Activated CD8-positive, alpha-beta T cell treated with anti-CD3 and anti-CD28 coated beads for 36 hours (primary cell): ENCODE data around the gene XXYLT1. TPM values are rescaled to one million over a fixed set of nuclear protein-coding genes. Genes with fewer than 3 reads are reported as not detected.
A peak's percentile ranks its signal among the peaks of the same experiment; 100 is the strongest.

Experiments
- ATAC-seq: fragments of 200-7000 bp; cut with Tn5 transposase; one replicate; pipeline ENCODE4 v1.10.0; 2021; ENCODE audit warnings: mild to moderate bottlenecking, moderate library complexity
- CTCF ChIA-PET: fragments of 350-600 bp; sonication (Branson Sonifier 250); formaldehyde crosslinking; loops from one replicate; lab custom pipeline; 2021; ENCODE audit warnings: antibody characterized with exemption; lab: Charles Lee
- POLR2A ChIA-PET: fragments of 350-600 bp; sonication (Branson Sonifier 250); formaldehyde crosslinking; loops from one replicate; lab custom pipeline; 2021; ENCODE audit warnings: antibody characterized with exemption; lab: Charles Lee
- DNase-seq: peaks from one replicate; pipeline ENCODE4 v3.0.0-alpha.2; 2020
- H3K27ac Mint-ChIP-seq: one replicate; pipeline ENCODE4 v1.8.0; 2021; ENCODE audit warnings: mild to moderate bottlenecking, mixed read lengths
- H3K27me3 Mint-ChIP-seq: one replicate; pipeline ENCODE4 v1.8.0; 2021; ENCODE audit warnings: mixed read lengths
- H3K36me3 Mint-ChIP-seq: one replicate; pipeline ENCODE4 v1.8.0; 2021; ENCODE audit warnings: low read depth, mixed read lengths
- H3K4me1 Mint-ChIP-seq: one replicate; pipeline ENCODE4 v1.8.0; 2021; ENCODE audit warnings: low read depth, mixed read lengths
- H3K4me3 Mint-ChIP-seq: one replicate; pipeline ENCODE4 v1.8.0; 2021; ENCODE audit warnings: mild to moderate bottlenecking, moderate library complexity, mixed read lengths
- H3K9me3 Mint-ChIP-seq: one replicate; pipeline ENCODE4 v1.8.0; 2021; ENCODE audit warnings: mixed read lengths
- intact Hi-C: fragments of 100-400 bp; cut with micrococcal nuclease; formaldehyde crosslinking; loops from one replicate; pipeline ENCODE4 v1.10.0; 2022
- total RNA-seq, 2 experiments: library from RNA; stranded (reverse); gene quantifications; one replicate each; pipeline ENCODE4 v1.2.3, GENCODE V29; 2021
- TF ChIP-seq, protein P1 (sequence below): fragments of 200-600 bp; IDR thresholded peaks from one replicate; pipeline ENCODE4 v1.8.0; 2022; ENCODE audit warnings: antibody characterized with exemption, mild to moderate bottlenecking

Gene XXYLT1
- total RNA-seq, 2 experiments from 2014 or later = 8.4 to 9.6 TPM

DNA sequence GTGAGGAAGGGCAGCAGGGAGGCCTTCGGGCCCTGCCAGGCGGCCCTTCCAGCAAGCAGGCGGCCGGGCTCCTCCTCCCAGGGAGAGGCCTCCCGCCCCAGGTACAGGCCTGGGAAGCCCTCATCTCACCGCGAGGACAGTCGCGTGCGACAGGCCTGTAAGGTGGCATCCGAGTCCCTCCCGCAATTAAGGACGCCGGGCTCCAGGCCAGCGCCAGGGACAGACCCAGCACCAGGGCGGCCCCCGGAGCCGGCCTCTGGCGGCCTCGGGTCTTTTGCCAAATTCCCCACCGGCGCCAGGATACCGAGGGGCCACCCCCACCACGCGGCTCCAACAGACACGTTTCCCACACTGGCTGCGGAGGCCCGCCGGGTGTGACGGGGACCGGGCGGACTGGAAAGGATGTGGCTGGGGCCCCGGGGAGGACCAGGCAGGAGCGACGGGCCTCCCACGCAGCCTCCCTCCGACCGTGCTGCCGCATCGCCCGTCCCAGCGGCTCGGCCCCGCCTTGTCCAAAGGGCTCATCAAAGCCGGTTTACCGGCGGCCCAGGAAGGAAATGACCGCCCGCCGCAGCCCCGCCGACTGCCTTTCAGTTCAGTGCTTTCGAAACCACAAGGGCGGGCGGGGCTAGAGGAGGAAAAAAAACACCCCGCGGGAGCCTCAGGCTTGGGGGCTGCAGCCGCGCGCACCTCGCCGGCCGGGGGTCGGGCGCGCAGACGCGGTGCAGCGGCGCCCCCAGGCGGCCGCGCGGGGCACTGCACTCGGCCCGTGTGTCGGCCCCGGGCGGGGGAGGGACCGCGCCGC is 11.3 kb downstream of the XXYLT1 start:
- intact Hi-C loops = loop anchor here (2.0 to 5.0 kb wide), 3 partner anchors 132 to 577 kb away; no protein-coding TSS in a partner anchor
- Mint-ChIP-seq H3K4me3 (peak overlapping the region; percentile 57), H3K27me3 (no peaks in the 10 kb centered on the region), H3K9me3 (no peaks in the 10 kb centered on the region), H3K4me1 (peaks cover 31% of the 10 kb centered on the region), H3K27ac (peak overlapping the region; percentile 83), H3K36me3 (peaks cover 9% of the 10 kb centered on the region)
- TF ChIP-seq, protein P1, sequence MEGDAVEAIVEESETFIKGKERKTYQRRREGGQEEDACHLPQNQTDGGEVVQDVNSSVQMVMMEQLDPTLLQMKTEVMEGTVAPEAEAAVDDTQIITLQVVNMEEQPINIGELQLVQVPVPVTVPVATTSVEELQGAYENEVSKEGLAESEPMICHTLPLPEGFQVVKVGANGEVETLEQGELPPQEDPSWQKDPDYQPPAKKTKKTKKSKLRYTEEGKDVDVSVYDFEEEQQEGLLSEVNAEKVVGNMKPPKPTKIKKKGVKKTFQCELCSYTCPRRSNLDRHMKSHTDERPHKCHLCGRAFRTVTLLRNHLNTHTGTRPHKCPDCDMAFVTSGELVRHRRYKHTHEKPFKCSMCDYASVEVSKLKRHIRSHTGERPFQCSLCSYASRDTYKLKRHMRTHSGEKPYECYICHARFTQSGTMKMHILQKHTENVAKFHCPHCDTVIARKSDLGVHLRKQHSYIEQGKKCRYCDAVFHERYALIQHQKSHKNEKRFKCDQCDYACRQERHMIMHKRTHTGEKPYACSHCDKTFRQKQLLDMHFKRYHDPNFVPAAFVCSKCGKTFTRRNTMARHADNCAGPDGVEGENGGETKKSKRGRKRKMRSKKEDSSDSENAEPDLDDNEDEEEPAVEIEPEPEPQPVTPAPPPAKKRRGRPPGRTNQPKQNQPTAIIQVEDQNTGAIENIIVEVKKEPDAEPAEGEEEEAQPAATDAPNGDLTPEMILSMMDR = peak; percentile 76
- ChIA-PET POLR2A (no interaction called here), CTCF (interaction anchor here (1.2 to 3.6 kb wide), 9 partner anchors 11 to 588 kb away, joined by 3 to 51 read pairs (median 10); partner anchors contain the start of genes LSG1 and XXYLT1)
- DNase-seq = peak; percentile 96
- peak; percentile 91 for ATAC-seq

DNA sequence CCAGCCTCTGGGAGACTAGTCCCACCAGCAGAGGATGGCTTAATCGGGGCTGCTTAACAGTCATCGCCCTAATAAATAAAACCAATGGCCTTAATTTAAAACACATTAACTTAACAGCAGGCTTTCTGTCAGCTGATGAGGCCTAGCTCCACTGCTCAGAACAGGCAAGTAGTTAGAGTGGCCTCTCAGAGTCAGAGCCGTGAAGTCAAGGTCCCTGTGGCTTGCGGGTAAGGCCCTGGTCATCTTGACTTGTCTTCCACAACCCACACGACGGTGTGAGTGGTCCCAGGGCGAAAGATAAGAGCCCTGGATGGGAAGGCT is 11.8 kb downstream of the XXYLT1 start:
- Mint-ChIP-seq H3K9me3 (no peaks in the 10 kb centered on the region), H3K36me3 (peaks cover 3% of the 10 kb centered on the region), H3K4me1 (peaks cover 27% of the 10 kb centered on the region), H3K27me3 (no peaks in the 10 kb centered on the region), H3K4me3 (peak overlapping the region; percentile 57), H3K27ac (peak overlapping the region; percentile 73)
- POLR2A ChIA-PET = no interaction called here
- CTCF ChIA-PET = interaction anchor here (0.8 to 3.6 kb wide), 6 partner anchors 11 to 588 kb away, joined by 3 to 18 read pairs (median 7); partner anchors contain the start of gene XXYLT1
- TF ChIP-seq, protein P1 = no peak
- DNase-seq (peak; percentile 41), ATAC-seq (no peak)
- intact Hi-C loops = loop anchor here (2.0 to 5.0 kb wide), 2 partner anchors 132 to 576 kb away; no protein-coding TSS in a partner anchor

DNA sequence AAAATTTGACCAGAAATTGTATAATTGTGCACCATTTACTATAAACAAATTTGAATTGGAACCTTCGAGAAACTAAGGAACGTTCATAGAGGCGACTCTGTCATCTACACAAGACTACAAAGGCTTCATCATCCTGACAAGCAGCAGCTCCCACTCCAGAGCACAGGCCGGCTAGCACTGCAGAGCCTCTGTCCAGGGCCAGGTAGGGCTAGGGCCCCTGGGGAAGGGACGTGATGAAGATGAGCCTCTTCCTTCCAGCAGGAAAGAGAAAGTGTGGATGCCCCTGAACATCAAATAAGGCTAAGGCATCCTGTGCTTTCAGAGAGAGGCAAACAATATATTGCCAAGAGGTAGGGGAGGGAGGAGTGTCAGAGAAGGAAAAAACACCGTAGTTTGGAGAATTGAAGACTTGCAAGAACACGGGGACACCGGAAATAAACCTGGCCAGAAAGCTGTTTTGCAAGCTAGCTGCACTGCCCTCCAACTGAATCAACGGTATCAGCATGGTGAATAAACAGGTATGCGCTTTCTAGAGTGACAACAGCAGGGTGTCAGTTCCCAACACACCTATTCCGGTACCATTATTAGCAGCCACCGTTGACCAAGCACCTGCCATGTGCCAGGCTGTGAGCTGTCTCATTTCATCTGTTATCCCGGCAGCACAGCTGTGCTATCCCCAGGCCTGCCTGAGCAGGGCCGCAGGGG is 12.4 kb downstream of the XXYLT1 start:
- CTCF ChIA-PET = interaction anchor here (0.8 to 3.6 kb wide), 6 partner anchors 12 to 587 kb away, joined by 3 to 18 read pairs (median 7); partner anchors contain the start of gene XXYLT1
- DNase-seq (no peak), ATAC-seq (no peak)
- no peaks in the 10 kb centered on the region for H3K9me3 Mint-ChIP-seq
- TF ChIP-seq, protein P1 = no peak
- POLR2A ChIA-PET = no interaction called here
- peaks cover 22% of the 10 kb centered on the region for H3K4me1 Mint-ChIP-seq
- no peaks in the 10 kb centered on the region for H3K27me3 Mint-ChIP-seq
- H3K36me3 Mint-ChIP-seq = peaks cover 2% of the 10 kb centered on the region
- peak overlapping the region; percentile 73 for H3K27ac Mint-ChIP-seq
- peak overlapping the region; percentile 57 for H3K4me3 Mint-ChIP-seq
- intact Hi-C loops = loop anchor here (2.0 to 5.0 kb wide), 2 partner anchors 131 to 576 kb away; no protein-coding TSS in a partner anchor

DNA sequence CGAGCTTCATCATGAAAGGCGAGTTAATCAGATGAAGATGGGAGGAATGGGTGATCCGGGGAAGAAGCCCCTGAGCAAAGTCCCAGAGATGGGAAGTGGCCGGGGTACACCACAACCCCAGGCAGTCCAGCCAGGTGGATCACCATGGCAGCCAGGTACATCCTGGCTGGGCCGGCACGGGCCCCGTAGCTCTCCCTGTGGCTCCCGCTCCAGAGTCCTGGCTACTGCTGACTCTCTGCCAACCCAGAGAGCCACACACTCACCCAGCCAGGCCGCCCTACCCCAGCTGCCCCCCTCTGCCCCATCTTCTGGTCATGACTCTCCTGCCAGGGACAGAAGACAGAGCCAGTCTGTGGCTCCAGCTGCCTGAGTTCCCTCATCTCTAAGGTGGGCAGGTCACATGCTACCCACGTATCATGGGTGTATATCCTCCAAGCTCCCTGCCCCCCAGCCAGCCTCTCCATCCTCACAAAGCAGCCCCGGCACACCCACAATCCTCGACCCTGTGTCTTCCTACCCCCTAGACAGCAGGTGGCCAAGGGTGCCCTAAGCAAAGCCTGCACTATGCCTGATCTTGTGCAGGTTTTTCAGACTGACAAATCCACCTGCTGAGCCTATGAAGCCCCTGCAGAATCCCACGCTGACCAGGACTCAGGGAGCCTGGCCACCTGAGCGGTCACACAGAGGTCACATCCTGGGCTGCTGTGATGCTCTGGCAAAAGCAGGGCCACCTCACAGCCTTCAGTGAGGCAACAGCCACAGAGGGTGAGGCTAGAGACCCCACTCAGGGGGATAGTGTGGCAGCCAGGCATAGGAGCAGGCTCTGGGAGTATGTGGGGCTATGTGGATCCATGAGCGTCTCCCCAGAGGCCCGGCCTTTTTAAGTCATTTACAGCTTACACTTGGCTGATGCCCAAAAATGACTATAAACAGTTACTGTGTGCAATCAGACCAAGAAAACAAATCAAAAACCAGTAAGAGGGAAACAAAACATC is 13.2 kb downstream of the XXYLT1 start:
- ChIA-PET POLR2A (interaction anchor here (0.9 kb wide), 1 partner anchor 570 kb away, joined by 3 read pairs; no protein-coding TSS in a partner anchor), CTCF (interaction anchor here (0.8 to 3.6 kb wide), 5 partner anchors 13 to 575 kb away, joined by 3 to 18 read pairs (median 10); partner anchors contain the start of gene XXYLT1)
- TF ChIP-seq, protein P1 = no peak
- peaks cover 2% of the 10 kb centered on the region for H3K36me3 Mint-ChIP-seq
- DNase-seq = no peak
- peaks cover 23% of the 10 kb centered on the region for H3K4me1 Mint-ChIP-seq
- ATAC-seq = no peak
- no peaks in the 10 kb centered on the region for H3K9me3 Mint-ChIP-seq
- no peaks in the 10 kb centered on the region for H3K27me3 Mint-ChIP-seq
- H3K27ac Mint-ChIP-seq = peak overlapping the region; percentile 73
- intact Hi-C loops = loop anchor here (2.0 to 5.0 kb wide), 2 partner anchors 130 to 575 kb away; no protein-coding TSS in a partner anchor
- H3K4me3 Mint-ChIP-seq = no peak overlapping the region
